GM12878 (cell line): ENCODE results near the gene GTSE1. TPM values are rescaled to one million over a fixed set of nuclear protein-coding genes. Genes with fewer than 3 reads are reported as not detected.

Source experiments
- ATAC-seq: fragments of 200-7000 bp; cut with Tn5 transposase; 3 replicates; pipeline ENCODE4 v1.9.1; 2020; ENCODE audit warnings: mild to moderate bottlenecking, moderate library complexity
- BruUV-seq: library from RNA; stranded (reverse); fragments of 400-500 nt; replicated peaks from 2 replicates; lab custom pipeline; 2021; lab: Mats Ljungman, UMichigan
- CTCF ChIA-PET: fragments of 300-600 bp; sonication (Branson Sonifier 250); formaldehyde crosslinking; extraction: SDS; loops from one replicate; lab custom pipeline; 2021; ENCODE audit warnings: inconsistent platforms; lab: Yijun Ruan, JAX
- POLR2A ChIA-PET: fragments of 350-600 bp; formaldehyde crosslinking; extraction: SDS; loops from one replicate; lab custom pipeline; 2021; ENCODE audit warnings: inconsistent platforms; lab: Charles Lee
- RAD21 ChIA-PET: fragments of 300-600 bp; sonication (Branson Sonifier 250); formaldehyde crosslinking; loops from one replicate; lab custom pipeline; 2023; ENCODE audit warnings: antibody characterized with exemption; ENCODE audit not compliant: unreplicated experiment; lab: Charles Lee
- SMC1A ChIA-PET: fragments of 300-600 bp; sonication (Branson Sonifier 250); formaldehyde crosslinking; loops from one replicate; lab custom pipeline; 2023; ENCODE audit not compliant: unreplicated experiment, uncharacterized antibody; lab: Charles Lee
- DNase-seq: peaks from one replicate; pipeline ENCODE4 v3.0.0-alpha.2; 2011; ENCODE audit warnings: low read depth, low spot score
- FAIRE-seq: peaks from 3 replicates; lab custom pipeline; 2011; peaks lifted over from hg19 to GRCh38; lab: Jason Lieb, UNC
- H2AFZ ChIP-seq: 2 replicates; pipeline ENCODE4 v1.6.0; 2011; ENCODE audit warnings: low read depth, low read length, control low read depth; ENCODE audit not compliant: control insufficient read depth
- H3K27ac ChIP-seq: 2 replicates; pipeline ENCODE4 v1.5.1; 2011; ENCODE audit warnings: control low read depth; ENCODE audit not compliant: control insufficient read depth, insufficient read depth
- H3K27me3 ChIP-seq, 2 experiments: replicated peaks in 1 of 2; 2 replicates each; pipeline versions ENCODE4 v1.6.0 to v1.6.1; 2011; ENCODE audit warnings: low read length in 1 of 2; ENCODE audit not compliant: control insufficient read depth in 2 of 2, insufficient read depth in 2 of 2
- H3K36me3 ChIP-seq, 2 experiments: 2 replicates each; pipeline ENCODE4 v1.5.1; 2011; ENCODE audit warnings: low read length in 1 of 2; ENCODE audit not compliant: control insufficient read depth in 2 of 2, insufficient read depth in 2 of 2
- H3K4me1 ChIP-seq: 2 replicates; pipeline ENCODE4 v1.6.1; 2011; ENCODE audit warnings: mild to moderate bottlenecking, low read length, moderate library complexity, mixed read lengths; ENCODE audit not compliant: control insufficient read depth, insufficient read depth
- H3K4me2 ChIP-seq: 2 replicates; pipeline ENCODE4 v1.6.0; 2011; ENCODE audit warnings: control low read depth; ENCODE audit not compliant: control insufficient read depth, insufficient read depth
- H3K4me3 ChIP-seq: fragments of 200-600 bp; sonication (generic); 2 replicates; pipeline ENCODE4 v1.5.1; 2016
- H3K79me2 ChIP-seq: 2 replicates; pipeline ENCODE4 v1.6.0; 2011; ENCODE audit warnings: low read length; ENCODE audit not compliant: control insufficient read depth, insufficient read depth
- H3K9ac ChIP-seq: 2 replicates; pipeline ENCODE4 v1.8.0; 2011; ENCODE audit warnings: low read length, control low read depth, mixed read lengths; ENCODE audit not compliant: control insufficient read depth, insufficient read depth
- H3K9me3 ChIP-seq: replicated peaks from 3 replicates; pipeline ENCODE4 v1.5.1; 2011; ENCODE audit warnings: mild to moderate bottlenecking, low read length; ENCODE audit not compliant: control insufficient read depth, insufficient read depth
- H4K20me1 ChIP-seq: 2 replicates; pipeline ENCODE4 v1.6.0; 2011; ENCODE audit not compliant: control insufficient read depth, insufficient read depth
- BACH1 ChIP-seq: fragments of 450-650 bp; IDR thresholded peaks from 2 replicates; pipeline ENCODE4 v1.6.1; 2017; ENCODE audit warnings: mild to moderate bottlenecking, borderline replicate concordance
- BRCA1 ChIP-seq: IDR thresholded peaks from 2 replicates; pipeline ENCODE4 v1.6.1; 2011; ENCODE audit warnings: low read depth, low read length, improper control_type of control experiment
- CBFB ChIP-seq: IDR thresholded peaks from 2 replicates; pipeline ENCODE4 v1.6.1; 2016; ENCODE audit warnings: antibody characterized with exemption, low read depth
- CHD2 ChIP-seq: IDR thresholded peaks from 2 replicates; pipeline ENCODE4 v1.6.1; 2011; ENCODE audit warnings: low read depth, low read length, improper control_type of control experiment, borderline replicate concordance
- E2F4 ChIP-seq: IDR thresholded peaks from 2 replicates; pipeline ENCODE4 v1.6.1; 2012; ENCODE audit warnings: low read depth, low read length, improper control_type of control experiment
- EGR1 ChIP-seq, 2 experiments: IDR thresholded peaks; 1 replicate in 1 of 2; 2 replicates in 1 of 2; pipeline ENCODE4 v1.6.1; 2011 to 2012; ENCODE audit warnings: low read depth in 2 of 2, low read length in 2 of 2, borderline replicate concordance in 1 of 2, mild to moderate bottlenecking in 1 of 2, moderate library complexity in 1 of 2
- GATAD2B ChIP-seq: fragments of 450-650 bp; conservative IDR thresholded peaks from 2 replicates; pipeline ENCODE4 v1.6.1; 2017; ENCODE audit warnings: low read depth, mild to moderate bottlenecking, moderate library complexity
- HDAC6 ChIP-seq: fragments of 200-600 bp; sonication (generic); IDR thresholded peaks from one replicate; pipeline ENCODE4 v1.8.0; 2017; ENCODE audit warnings: antibody characterized with exemption; ENCODE audit not compliant: unreplicated experiment
- MAX ChIP-seq: IDR thresholded peaks from 2 replicates; pipeline ENCODE4 v1.6.1; 2012; ENCODE audit warnings: low read depth, low read length, improper control_type of control experiment
- MXI1 ChIP-seq: fragments of 150-350 bp; IDR thresholded peaks from 2 replicates; pipeline ENCODE4 v1.6.1; 2011; ENCODE audit warnings: low read depth, mild to moderate bottlenecking, inconsistent platforms, low read length, improper control_type of control experiment
- NBN ChIP-seq: fragments of 450-650 bp; IDR thresholded peaks from 2 replicates; pipeline ENCODE4 v1.6.1; 2016
- NR2C1 ChIP-seq: fragments of 450-650 bp; IDR thresholded peaks from 2 replicates; pipeline ENCODE4 v1.6.1; 2017; ENCODE audit warnings: antibody characterized with exemption, mild to moderate bottlenecking, moderate library complexity
- NR2C2 ChIP-seq: IDR thresholded peaks from 2 replicates; pipeline ENCODE4 v1.6.1; 2011; ENCODE audit warnings: borderline replicate concordance, low read depth; ENCODE audit not compliant: control insufficient read depth, insufficient read length
- PML ChIP-seq: IDR thresholded peaks from 2 replicates; pipeline ENCODE4 v1.6.1; 2012; ENCODE audit warnings: low read length, inconsistent platforms
- PRDM15 ChIP-seq: fragments of 450-650 bp; formaldehyde crosslinking; IDR thresholded peaks from 2 replicates; pipeline ENCODE4 v1.4.0; 2020; ENCODE audit warnings: mild to moderate bottlenecking, moderate library complexity
- RB1 ChIP-seq: fragments of 450-650 bp; formaldehyde crosslinking; IDR thresholded peaks from 2 replicates; pipeline ENCODE4 v1.6.1; 2017; ENCODE audit warnings: mild to moderate bottlenecking, borderline replicate concordance
- SIX5 ChIP-seq: IDR thresholded peaks from 2 replicates; pipeline ENCODE4 v1.6.1; 2011; ENCODE audit warnings: mild to moderate bottlenecking, low read depth, low read length, moderate library complexity; ENCODE audit not compliant: severe bottlenecking
- ZNF384 ChIP-seq: IDR thresholded peaks from 2 replicates; pipeline ENCODE4 v1.6.1; 2012; ENCODE audit warnings: low read depth, mild to moderate bottlenecking, low read length, improper control_type of control experiment, borderline replicate concordance
- ZNF622 ChIP-seq: fragments of 450-650 bp; IDR thresholded peaks from 2 replicates; pipeline ENCODE4 v1.6.1; 2017; ENCODE audit warnings: mild to moderate bottlenecking, inconsistent platforms
- WGBS: methylation state at CpG from one replicate; pipeline ENCODE4 v1.1.6; 2016; ENCODE audit warnings: low lambda C conversion rate; ENCODE audit not compliant: insufficient replicate concordance, insufficient coverage; ENCODE audit errors: missing lambda C conversion rate; 5-methylcytosine and 5-hydroxymethylcytosine counted together
- in situ Hi-C: fragments of 300-500 bp; cut with MboI; formaldehyde crosslinking; loops from 9 replicates; pipeline ENCODE4 v1.14.3; 2018; ENCODE audit warnings: mixed read lengths
- intact Hi-C: fragments of 100-400 bp; cut with micrococcal nuclease; formaldehyde crosslinking; loops from one replicate; pipeline ENCODE4 v1.14.2; 2022; ENCODE audit not compliant: unreplicated experiment
- polyA plus RNA-seq, 11 experiments: library from polyadenylated mRNA; depleted of rRNA in 4 of 11; unstranded in 6 of 11; stranded (reverse) in 5 of 11; fragments of >200 nt; fragmentation: Nextera tagmentation in 4 of 11; fragmentation: Illumina TruSeq in 1 of 11; extraction: Ambion mirVana in 4 of 11; extraction: Trizol in 1 of 11; gene quantifications; 1 replicate in 1 of 11; 2 replicates in 10 of 11; pipeline versions ENCODE4 v1.2.1 to v1.2.3, GENCODE V29; 2011 to 2016; ENCODE audit warnings: inconsistent platforms in 2 of 11, missing spikeins in 2 of 11, low read depth in 1 of 11
- total RNA-seq, 4 experiments: library from RNA; depleted of rRNA in 3 of 4; stranded (reverse); fragments of >200 nt in 3 of 4; fragmentation: Illumina TruSeq in 1 of 4; extraction: Trizol in 1 of 4; gene quantifications; 2 replicates each; pipeline versions ENCODE4 v1.2.1 to v1.2.3, GENCODE V29; 2013 to 2021

GTSE1 gene
- total and polyA plus RNA-seq, 10 of the 15 experiments (the other 5 are each of a cell fraction or from before 2014, with no cell fraction given) = 6.6 to 46.2 (median 32.3) TPM

GRCh38 chr22:46322711-46323110 is 26.0 kb downstream of the GTSE1 start:
- Histone ChIP-seq H3K9me3 (no peaks in the 10 kb centered on the region), H3K4me2 (no peak overlapping the region), H4K20me1 (no peaks in the 10 kb centered on the region; the same call in 1 of the 2 replicates), H3K27ac (no peak overlapping the region), H3K4me3 (no peak overlapping the region), H3K36me3 (peaks cover 23 to 50% of the 10 kb centered on the region in 2 experiments), H3K4me1 (no peaks in the 10 kb centered on the region), H3K27me3 (no peaks in the 10 kb centered on the region), H3K9ac (no peak overlapping the region), H2AFZ (no peak overlapping the region), H3K79me2 (no peaks in the 10 kb centered on the region)
- FAIRE-seq (no peak), DNase-seq (no peak), ATAC-seq (no peak)
- ChIA-PET POLR2A (no interaction called here), RAD21 (no interaction called here), CTCF (no interaction called here), SMC1A (no interaction called here)
- intact Hi-C loops = no loop called here
- in situ Hi-C loops = no loop called here
- no TSS peak for BruUV-seq
- WGBS = 95% methylated on average over 15 of the region's 15 CpGs
- TF ChIP-seq SIX5 (no peak), CBFB (no peak), NR2C2 (no peak), BACH1 (no peak), MAX (no peak), NR2C1 (no peak), MXI1 (no peak), ZNF384 (no peak), CHD2 (no peak), EGR1 (IDR thresholded peaks at IDR 0.05; ENCODE audit: borderline replicate concordance in 1 of 2, low read depth in 2 of 2, low read length in 2 of 2) (no peak), NBN (no peak), E2F4 (no peak), PML (no peak), BRCA1 (no peak), HDAC6 (no peak), PRDM15 (CRISPR knock-in tag) (no peak), RB1 (no peak), ZNF622 (no peak), GATAD2B (no peak)
